Dedifferentiated amniotic fluid mesenchymal stem cell (primary cell): ENCODE results near the gene CLEC2D.
"Not testable (repeated sequence)": the region's sequence is repeated elsewhere in the genome, so short reads cannot be mapped to it uniquely, and the experiment has no call there.

Experiments used
- DNase-seq: peaks from one replicate; pipeline ENCODE4 v3.0.0-alpha.2; 2016; ENCODE audit errors: extremely low spot score

Gene CLEC2D

GRCh38 chr12:9660046-9660445 lies 9.5 kb upstream of the CLEC2D start:
- DNase-seq, result no peak

DNA sequence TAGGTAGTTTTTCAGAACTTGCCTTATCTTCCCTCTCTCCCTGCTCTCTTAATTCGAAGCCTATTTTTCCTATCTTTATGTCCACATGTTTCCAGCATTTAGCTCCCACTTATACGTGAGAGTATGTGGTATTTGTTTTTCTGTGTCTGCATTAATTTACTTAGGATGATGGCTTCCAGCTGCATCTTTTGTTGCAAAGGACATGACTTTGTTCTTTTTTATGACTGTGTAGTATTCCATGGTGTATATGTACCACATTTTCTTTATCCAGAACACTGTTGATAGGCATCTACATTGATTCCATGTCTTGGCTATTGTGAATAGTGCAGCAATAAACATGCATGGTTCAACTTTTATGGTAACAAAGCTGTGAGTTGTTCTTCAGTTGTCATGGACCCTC lies 7.8 kb upstream of the CLEC2D start:
- no peak for DNase-seq

GRCh38 chr12:9662488-9662887 lies 7.0 kb upstream of the CLEC2D start:
- DNase-seq, result no peak

DNA sequence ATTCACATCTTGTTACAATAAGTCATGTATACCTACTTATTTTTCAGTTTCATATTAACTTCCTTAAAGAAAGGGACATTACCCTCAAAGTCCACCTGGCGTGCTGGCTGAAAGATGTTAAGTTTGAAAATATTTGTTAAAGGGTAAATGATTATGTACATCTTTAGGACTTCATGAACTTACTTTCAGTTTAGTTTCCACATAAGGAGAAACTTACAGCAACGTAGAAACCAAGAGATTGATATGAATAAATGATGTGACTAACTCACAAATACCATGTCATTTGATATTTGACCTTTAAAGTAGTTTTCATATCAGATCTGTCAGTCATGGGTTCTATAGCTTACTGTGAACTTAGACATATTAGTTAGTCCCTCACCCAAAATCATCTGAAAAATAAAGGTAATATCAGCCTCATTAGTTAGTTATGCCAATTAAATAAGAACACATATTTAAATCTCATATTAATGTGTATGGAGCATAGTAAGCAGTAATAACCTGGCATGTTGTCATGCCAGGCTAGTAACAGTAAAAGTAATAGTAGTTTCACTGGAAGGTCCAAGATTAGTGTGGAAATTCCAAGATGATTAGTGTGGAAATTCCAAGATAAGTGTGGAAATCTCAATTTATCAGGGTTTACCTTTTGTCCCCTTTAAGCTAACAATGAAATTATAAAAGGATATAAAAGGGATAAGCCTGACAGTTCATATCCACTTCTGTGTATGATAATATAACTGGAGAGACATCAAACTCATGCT lies 1.9 kb upstream of the CLEC2D start:
- no peak for DNase-seq

- DNase-seq, result no peak
These were observed 1.1 kb upstream of the CLEC2D start for GRCh38 chr12:9668161-9669018.

DNA sequence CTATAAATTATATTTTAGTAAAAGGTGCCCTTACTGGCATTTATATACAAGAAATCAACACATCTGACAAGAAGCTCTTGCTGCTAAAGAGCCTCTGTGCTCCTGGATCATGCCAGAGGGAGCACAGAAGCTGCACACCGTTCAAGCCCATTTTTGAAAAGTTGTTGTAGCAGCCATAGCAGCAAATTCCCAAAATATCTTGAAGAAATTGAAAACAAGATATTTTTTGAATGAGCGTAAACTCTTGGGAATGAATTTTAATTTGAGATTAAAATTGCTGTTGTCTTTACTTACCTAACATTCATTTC lies 540 bp upstream of the CLEC2D start:
- DNase-seq, result no peak

- DNase-seq, result not testable (repeated sequence)
These were observed 2.8 kb downstream of the CLEC2D start for GRCh38 chr12:9672340-9672739.

GRCh38 chr12:9673404-9674225 lies 4.1 kb downstream of the CLEC2D start:
- peak; percentile 27 for DNase-seq

DNA sequence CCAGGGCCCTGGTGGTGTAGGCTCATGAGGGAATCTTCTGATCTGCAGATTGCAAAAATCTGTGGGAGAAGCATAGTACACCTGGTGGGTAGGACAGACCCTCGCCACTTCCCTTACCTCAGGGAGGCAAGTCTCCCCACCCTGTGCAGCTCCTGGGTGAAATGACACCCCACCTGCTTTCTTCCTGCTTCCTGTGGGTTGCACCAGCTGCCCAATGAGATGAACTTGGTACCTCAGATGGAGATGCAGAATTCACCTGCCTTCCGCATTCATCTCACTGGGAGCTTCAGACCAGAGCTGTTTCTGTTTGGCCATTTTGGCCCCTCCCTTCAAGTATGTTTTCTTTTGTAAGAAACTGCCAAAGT lies 4.7 kb downstream of the CLEC2D start:
- DNase-seq, result no peak

GRCh38 chr12:9682508-9682907 lies 13.0 kb downstream of the CLEC2D start:
- DNase-seq, result not testable (repeated sequence)

GRCh38 chr12:9682949-9683348 lies 13.4 kb downstream of the CLEC2D start:
- not testable (repeated sequence) for DNase-seq

- DNase-seq, result not testable (repeated sequence)
These were observed 15.9 kb downstream of the CLEC2D start for GRCh38 chr12:9685366-9685765.

- DNase-seq, result no peak
These were observed 16.4 kb downstream of the CLEC2D start for GRCh38 chr12:9685915-9686314.

DNA sequence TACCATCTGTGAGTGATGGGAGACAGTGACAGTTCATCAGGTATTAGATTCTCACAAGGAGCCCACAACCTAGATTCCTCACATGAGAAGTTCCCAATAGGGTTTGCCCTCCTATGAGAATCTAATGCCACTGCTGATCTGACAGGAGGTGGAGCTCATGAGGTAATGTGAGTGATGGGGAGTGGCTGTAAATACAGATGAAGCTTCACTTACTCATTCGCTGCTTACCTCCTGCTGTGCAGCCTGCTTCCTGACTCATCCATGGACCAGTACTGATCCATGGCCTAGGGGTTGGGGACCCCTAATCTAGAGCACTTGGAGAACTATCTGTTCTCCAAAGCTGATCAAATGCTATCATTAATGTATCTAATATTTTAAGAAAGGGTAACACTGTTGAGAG lies 17.7 kb downstream of the CLEC2D start:
- DNase-seq, result no peak

DNA sequence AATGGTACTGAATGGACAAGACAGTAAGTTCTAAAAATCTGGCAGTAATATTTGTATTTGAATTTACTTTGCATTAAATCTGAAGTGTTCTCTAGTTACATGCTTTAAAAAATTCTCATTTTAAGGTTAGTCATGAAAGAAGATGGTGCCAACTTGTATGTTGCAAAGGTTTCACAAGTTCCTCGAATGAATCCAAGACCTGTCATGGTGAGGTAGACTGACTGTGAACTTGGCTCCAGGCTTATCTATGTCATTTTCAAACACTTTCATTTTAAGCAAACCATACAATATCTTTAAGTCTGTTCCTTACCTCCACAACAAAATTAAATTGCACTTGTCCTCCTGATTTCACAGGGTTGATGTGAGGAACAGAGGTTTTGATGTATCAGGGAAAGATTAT lies 23.4 kb downstream of the CLEC2D start:
- DNase-seq, result no peak

- DNase-seq, result no peak
These were observed 24.7 kb downstream of the CLEC2D start for GRCh38 chr12:9694241-9694640.

- DNase-seq, result not testable (repeated sequence)
These were observed 25.6 kb downstream of the CLEC2D start for GRCh38 chr12:9695150-9695549.

GRCh38 chr12:9695661-9696060 lies 26.1 kb downstream of the CLEC2D start:
- not testable (repeated sequence) for DNase-seq

DNA sequence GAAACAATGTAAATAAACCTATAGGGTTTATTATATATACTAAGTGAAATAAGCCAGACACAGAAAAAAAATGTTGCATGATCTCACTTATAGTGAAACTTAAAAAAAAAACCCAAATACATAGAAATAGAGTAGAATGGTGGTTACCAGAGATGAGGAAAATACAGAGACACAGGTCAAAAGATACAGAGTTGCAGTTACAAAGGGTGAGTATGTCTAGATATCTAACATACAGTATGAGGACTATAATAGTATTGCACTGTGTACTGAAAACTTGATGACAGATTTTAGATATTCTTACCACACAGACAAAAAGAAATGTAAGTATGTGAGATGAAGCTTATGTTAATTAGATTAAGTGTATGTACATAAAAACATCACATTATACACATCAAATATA lies 28.1 kb downstream of the CLEC2D start:
- no peak for DNase-seq

DNA sequence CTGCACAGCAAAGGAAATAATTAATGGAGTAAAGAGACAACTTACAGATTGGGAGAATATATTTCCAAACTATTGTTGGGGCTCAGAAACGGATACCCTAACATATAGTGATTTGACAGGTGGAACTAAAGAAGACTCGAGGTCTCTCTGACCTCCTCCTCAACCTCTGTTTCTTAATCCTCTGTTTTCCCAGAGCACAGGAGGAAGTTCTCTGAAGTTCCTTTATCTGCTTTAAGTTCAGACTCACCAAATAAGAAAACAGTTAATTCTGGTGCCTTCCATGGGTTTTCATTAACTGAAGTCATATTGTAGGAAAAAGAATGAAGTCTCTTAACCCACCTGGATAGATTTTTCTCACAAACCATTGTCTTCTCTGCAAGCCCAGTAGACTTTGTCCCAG lies 29.2 kb downstream of the CLEC2D start:
- no peak for DNase-seq

GRCh38 chr12:9699269-9699897 lies 29.9 kb downstream of the CLEC2D start:
- DNase-seq, result no peak
